Measurements from ENCODE around the gene TMEM19.

- TF ChIP-seq, protein P1, sequence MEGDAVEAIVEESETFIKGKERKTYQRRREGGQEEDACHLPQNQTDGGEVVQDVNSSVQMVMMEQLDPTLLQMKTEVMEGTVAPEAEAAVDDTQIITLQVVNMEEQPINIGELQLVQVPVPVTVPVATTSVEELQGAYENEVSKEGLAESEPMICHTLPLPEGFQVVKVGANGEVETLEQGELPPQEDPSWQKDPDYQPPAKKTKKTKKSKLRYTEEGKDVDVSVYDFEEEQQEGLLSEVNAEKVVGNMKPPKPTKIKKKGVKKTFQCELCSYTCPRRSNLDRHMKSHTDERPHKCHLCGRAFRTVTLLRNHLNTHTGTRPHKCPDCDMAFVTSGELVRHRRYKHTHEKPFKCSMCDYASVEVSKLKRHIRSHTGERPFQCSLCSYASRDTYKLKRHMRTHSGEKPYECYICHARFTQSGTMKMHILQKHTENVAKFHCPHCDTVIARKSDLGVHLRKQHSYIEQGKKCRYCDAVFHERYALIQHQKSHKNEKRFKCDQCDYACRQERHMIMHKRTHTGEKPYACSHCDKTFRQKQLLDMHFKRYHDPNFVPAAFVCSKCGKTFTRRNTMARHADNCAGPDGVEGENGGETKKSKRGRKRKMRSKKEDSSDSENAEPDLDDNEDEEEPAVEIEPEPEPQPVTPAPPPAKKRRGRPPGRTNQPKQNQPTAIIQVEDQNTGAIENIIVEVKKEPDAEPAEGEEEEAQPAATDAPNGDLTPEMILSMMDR (IDR thresholded peaks at IDR 0.05 in 4 of 5, conservative IDR thresholded peaks at IDR 0.05 in 1 of 5): no peak
- no peak for TF ChIP-seq POLR2A (IDR thresholded peaks at IDR 0.05)
These were observed 45.8 kb downstream of the TMEM19 start for GRCh38 chr12:71731439-71732356.
